HG03571 (cell line): Measurements from ENCODE around the gene RPL3.

Experiments
- ATAC-seq: cut with Tn5 transposase; IDR thresholded peaks from one replicate; pipeline ENCODE4 v1.9.1; 2021; ENCODE audit not compliant: unreplicated experiment

Gene RPL3

GRCh38 chr22:39317775-39318506, 1.5 kb downstream of the RPL3 start:
- no peak for ATAC-seq

DNA sequence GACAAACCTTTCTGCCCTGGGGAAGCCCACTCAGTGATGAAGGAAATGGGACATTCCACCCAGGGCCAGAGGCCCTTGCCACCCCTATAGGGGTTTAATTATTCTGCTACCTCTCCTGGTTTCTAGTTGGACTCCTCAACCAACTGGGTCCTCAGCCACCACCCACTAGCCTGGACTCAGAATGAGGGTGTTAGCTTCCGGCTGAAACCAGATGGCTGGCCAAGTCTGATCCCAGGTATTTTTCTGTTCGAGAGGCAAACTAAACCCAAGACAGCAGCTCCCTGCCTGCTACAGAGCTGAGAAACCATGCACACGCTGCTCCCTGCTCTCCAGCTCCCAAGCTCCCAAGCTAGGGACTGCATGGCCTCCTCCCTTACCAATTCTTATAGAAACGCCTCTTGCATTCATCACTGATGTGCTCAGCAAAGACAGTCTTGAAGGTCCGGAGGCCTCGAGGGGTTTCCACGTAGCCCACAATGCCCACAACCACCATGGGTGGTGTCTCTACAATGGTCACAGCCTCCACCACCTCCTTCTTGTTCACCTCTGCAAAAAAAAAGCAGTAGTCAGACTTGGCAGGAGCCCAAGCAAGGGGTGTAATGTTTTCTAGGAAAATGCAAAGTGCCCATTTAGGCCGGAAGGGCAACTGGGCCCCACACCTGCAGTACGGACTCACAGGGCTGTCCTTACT, 2.2 kb downstream of the RPL3 start:
- ATAC-seq = no peak

- no peak for ATAC-seq
Observed at GRCh38 chr22:39316440-39317083, 2.9 kb downstream of the RPL3 start.

DNA sequence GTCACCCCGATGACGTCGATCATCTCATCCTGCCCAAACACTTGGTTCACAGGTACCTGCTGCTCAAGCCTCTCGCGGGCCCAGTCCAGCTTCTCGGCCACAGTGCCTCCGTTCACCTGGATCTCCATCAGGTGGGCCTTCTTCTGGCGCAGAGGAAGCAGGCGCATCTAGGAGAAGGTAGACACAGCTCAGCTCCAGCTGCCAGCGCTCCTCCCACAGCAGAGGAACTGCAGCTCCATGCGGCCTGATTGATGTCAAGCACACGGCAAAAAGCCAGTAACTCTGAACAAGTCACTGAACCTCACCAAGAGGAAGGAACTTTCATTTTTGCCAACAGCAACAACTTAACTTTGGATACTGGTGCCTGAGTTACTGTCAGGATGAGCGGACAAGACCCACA, 4.0 kb downstream of the RPL3 start:
- ATAC-seq = no peak

GRCh38 chr22:39314251-39314971, 5.0 kb downstream of the RPL3 start:
- no peak for ATAC-seq

DNA sequence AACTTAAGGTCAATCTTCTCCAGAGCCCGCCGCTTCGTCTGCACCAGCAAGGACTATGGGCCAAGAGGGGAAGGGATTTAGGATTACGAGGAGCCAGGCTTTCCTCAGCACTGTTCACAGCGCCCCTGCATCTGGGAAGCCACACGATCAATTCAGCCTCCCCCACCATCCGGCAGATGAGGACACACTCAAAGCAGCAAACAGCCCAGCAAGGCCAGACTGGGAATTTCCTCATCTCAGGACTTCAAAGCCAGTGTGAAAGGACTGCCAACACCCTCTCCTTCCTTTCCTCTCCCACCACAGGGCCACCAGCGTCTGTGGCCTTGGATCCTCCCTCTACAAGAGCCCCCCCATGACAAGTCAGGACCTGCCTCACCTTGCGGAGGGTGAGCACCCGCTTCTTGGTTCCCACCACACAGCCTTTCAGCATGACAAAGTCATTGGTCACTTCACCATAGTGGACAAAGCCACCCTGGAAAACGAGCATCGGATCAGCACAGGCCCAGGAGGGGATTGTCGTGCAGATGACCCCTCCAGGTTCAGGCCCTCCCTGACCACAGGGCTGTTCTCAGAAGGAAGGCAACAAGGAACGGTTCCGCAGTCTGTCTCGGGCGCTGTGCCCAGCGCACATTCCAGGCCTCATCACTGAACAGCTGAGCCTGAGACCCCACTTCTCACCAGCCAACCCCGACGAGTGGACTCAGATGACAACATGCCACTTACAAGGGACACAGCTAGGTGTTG, 6.0 kb downstream of the RPL3 start:
- ATAC-seq = no peak

DNA sequence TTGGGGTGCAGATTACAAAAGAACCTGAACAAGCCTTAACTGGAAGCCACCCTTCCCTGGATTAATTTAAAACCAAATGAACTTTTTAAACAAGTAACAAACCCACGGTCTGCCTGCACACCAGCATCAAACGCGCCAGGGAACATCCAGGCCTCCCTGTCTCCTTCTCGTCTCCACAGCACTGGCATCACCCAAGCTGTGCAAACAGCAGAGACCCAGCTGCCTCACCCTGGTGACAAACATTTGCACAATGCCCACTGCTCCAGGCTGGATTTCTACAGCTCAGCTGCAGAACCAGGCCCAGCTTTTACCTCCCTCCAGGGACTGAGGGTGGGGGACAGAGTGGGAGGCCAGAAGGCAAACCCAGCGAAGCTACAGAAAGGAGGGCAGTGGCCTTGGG, 7.0 kb downstream of the RPL3 start:
- ATAC-seq = no peak

DNA sequence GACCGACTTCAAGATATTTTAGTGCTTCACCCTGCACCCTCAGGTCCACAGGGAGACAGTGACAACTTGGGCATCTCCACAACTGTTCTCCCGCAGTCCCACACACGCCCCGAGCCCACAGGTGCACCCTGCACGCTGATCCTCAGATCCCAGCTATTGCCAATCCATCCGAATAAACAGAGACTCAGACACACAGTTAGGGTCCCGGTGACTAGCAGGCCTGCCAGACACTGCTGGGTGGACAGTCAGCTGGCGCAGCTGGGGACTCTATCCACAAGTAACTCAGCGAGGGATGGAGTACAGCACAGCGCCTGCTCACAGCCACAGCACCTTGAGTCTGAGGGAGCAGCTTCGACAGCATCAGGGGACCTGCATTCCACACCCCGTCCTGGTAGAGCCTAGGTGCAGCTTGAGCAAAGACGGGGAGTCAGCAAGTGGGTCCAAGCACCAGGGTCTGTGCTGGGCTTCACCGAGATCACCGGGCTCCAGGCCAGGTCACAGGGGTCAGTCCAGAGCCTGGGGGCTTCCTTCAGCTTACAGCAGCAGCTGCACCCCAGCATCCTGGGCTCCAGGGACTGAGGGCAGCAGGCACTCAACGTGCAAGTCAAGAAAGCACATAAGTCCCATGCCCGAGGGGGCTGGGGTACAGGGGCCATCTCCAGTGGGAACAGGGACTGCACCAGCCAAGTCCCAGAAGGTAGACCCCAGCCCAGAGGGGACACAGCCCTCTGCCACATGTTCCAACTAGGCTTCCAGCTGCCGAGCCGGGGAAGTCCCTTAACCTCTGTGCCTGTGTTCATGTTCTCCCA, 7.6 kb downstream of the RPL3 start:
- ATAC-seq = no peak

GRCh38 chr22:39309881-39310714, 9.3 kb downstream of the RPL3 start:
- ATAC-seq = no peak

DNA sequence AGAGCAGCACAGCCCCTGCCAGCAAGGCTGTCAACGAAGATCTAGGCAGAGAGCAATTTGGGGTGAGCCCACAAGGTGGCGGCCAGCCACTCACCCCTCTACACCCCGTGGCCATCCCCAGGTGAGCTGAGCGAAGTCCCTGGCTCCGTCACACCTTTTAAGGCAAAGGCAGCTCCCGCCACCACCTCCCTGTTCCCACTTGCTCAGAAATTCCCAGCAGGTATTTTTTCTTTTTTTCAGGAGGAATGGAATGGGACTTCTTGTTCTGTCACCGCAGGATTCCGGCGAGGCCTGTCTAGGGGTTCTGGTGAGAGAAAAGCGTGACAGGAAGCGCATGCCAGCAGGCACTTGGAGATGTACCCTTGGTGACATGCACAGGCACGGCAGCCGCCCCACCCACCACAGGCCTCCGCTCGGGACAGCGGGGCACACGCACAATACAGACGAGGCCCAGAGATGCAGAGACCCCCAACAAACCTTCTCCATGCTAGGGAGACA, 10.0 kb downstream of the RPL3 start:
- ATAC-seq = no peak

- no peak for ATAC-seq
Observed at GRCh38 chr22:39308614-39309363, 10.6 kb downstream of the RPL3 start.

- no peak for ATAC-seq
Observed at GRCh38 chr22:39306456-39307361, 12.7 kb downstream of the RPL3 start.

- ATAC-seq = no peak
Observed at GRCh38 chr22:39303892-39304671, 15.3 kb downstream of the RPL3 start.

GRCh38 chr22:39303358-39303757, 16.1 kb downstream of the RPL3 start:
- ATAC-seq = no peak

- no peak for ATAC-seq
Observed at GRCh38 chr22:39302431-39302960, 16.9 kb downstream of the RPL3 start.

GRCh38 chr22:39301926-39302325, 17.5 kb downstream of the RPL3 start:
- ATAC-seq = no peak
